Lower leg skin (tissue), 3 donors: Measurements from ENCODE around the gene BAG2.

Experiments
- POLR2A ChIP-seq, 2 donors: fragments of 450-650 bp; IDR thresholded peaks; one replicate each; pipeline ENCODE4 v1.6.1; 2016 to 2017; ENCODE audit warnings: antibody characterized with exemption in 2 of 2, mild to moderate bottlenecking in 1 of 2, moderate library complexity in 1 of 2
- TF ChIP-seq, protein P1 (sequence below), 3 donors: fragments of 450-650 bp; IDR thresholded peaks; one replicate each; pipeline ENCODE4 v1.5.1; 2016; ENCODE audit warnings: antibody characterized with exemption in 3 of 3, mild to moderate bottlenecking in 3 of 3, moderate library complexity in 2 of 3

DNA sequence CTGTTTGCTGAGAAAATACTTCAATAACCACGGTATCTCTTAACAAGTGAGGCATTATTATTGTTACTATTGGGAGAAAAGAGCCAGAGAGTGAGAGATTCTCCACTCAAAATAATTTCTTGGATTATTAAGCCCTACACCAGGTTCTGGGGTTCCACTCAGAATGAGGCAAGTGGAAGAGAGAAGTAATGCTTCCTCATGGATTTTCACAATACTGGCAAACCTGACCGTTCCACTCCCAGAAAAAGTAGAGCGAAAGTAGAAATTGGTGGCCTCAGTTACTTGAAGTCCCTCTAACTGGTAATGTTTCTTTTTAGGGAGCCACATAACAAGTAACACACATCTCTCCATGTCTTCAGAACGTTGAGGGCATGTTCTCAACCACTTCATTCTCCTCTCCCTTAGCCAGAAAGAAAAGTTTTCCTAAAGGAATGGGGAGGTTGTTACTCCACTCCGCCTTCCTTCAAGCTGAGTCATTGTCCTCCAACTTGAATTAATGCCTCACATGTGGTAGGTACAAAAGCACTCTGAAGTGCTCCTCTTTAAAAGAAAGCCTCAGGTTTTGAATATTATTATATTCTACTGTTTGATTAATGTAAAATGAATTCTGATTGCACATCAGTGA, 1.9 kb downstream of the BAG2 start:
- TF ChIP-seq, protein P1, sequence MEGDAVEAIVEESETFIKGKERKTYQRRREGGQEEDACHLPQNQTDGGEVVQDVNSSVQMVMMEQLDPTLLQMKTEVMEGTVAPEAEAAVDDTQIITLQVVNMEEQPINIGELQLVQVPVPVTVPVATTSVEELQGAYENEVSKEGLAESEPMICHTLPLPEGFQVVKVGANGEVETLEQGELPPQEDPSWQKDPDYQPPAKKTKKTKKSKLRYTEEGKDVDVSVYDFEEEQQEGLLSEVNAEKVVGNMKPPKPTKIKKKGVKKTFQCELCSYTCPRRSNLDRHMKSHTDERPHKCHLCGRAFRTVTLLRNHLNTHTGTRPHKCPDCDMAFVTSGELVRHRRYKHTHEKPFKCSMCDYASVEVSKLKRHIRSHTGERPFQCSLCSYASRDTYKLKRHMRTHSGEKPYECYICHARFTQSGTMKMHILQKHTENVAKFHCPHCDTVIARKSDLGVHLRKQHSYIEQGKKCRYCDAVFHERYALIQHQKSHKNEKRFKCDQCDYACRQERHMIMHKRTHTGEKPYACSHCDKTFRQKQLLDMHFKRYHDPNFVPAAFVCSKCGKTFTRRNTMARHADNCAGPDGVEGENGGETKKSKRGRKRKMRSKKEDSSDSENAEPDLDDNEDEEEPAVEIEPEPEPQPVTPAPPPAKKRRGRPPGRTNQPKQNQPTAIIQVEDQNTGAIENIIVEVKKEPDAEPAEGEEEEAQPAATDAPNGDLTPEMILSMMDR (IDR thresholded peaks at IDR 0.05), result no peak
- no peak for TF ChIP-seq POLR2A (IDR thresholded peaks at IDR 0.05)
